Measurements from ENCODE around the gene CHIA.

- TF ChIP-seq CTCF (IDR thresholded peaks at IDR 0.05; ENCODE audit: low read depth, low read length, missing input control): no peak
- no peak for TF ChIP-seq REST (IDR thresholded peaks at IDR 0.05)
Observed at GRCh38 chr1:111366256-111366655, 75.6 kb downstream of the CHIA start.

All from liver (tissue), 2 donors.